ENCODE data around the gene ELOF1.
"Not testable (repeated sequence)": the region's sequence is repeated elsewhere in the genome, so short reads cannot be mapped to it uniquely, and the experiment has no call there.

Gene ELOF1

GRCh38 chr19:11566164-11566563 is 7.1 kb upstream of the ELOF1 start:
- FAIRE-seq = no peak

- FAIRE-seq = not testable (repeated sequence)
Measured at GRCh38 chr19:11565649-11565980, 6.6 kb upstream of the ELOF1 start.

GRCh38 chr19:11564082-11564807 is 5.2 kb upstream of the ELOF1 start:
- not testable (repeated sequence) for FAIRE-seq

GRCh38 chr19:11563532-11563931 is 4.5 kb upstream of the ELOF1 start:
- no peak for FAIRE-seq

DNA sequence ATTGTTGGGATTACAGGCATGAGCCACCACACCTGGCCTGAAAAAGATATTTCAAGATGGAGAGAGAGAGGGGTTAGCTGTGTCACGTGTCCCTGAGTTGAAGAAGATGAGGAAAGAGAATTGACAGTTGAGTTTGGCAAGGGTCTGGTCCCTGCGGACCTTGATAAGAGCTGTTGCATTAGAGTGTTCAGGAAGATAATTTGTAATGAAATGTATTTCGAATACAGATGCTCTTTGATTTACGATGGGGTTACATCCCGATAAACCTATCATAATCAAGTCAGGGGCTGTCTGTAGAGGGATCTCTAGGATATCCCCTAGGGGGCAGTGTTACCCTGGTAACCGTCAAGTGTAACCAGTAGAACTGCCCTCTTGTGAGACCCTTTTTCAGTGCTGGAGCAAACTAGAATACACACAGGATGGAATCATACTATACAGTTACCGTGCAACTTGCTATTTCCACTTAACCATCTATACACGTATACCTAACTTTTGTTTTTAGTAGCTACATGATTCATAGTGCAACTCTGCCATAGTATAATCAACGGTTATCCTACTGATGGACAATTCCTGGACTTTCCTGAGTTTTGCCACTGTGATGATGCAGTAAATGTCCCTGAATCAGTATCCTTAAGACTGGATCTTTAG is 1.5 kb upstream of the ELOF1 start:
- FAIRE-seq = no peak

GRCh38 chr19:11556634-11557420 is 2.2 kb downstream of the ELOF1 start:
- no peak for FAIRE-seq

- no peak for FAIRE-seq
Measured at GRCh38 chr19:11555246-11555645, 3.8 kb downstream of the ELOF1 start.

DNA sequence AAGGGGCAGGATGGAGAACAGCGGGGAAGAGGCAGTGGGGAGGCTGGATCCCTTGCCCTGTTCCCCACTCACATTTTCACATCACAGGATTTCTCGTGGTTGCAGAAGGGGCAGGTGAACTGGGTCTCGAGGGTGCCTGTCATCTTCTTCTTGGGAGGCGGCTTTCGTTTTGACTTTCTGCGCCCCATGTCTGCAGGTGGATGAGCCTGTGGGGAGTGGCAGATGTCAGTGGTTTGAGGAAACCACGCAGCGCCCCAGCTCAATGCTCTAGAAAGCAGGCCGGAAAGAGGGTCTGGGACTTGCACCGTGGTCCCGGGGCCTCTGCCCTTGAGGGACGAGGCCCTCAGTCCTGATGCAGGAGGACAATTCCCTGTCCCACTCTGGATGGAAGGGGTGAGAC is 4.9 kb downstream of the ELOF1 start:
- no peak for FAIRE-seq

DNA sequence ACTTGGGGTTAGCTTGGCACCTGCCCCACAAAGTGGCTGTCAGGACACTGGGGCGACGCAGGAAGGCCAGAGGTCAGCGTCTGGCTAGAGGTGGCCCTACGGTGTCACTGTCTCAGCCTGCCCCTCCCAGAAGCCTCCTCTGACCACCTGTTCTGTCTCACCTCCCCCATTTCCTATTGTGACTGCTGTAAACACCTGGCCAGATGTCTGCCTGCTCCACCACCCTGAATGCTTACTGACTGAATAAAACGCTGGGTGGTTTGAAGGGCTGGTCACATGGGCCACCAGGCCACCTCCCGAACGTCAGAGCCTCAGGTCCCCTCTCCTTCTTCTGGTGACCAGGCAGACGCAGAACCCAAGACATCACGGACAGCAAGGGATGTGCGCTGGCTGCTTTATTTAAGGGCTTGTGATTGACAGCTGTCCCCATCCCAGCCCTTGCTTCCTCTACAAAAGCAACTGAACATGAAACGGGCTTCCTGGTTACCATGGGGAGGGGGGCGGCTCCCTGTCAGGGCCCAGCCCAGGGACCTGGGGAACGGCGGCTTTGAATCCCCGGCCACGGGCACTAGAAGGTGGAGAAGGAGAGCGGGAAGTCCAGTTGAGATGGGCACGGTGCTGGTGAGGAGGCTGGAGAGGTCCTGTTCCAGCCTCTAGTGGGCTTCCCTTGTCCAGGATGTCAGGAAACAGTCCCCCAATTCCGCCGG is 6.2 kb downstream of the ELOF1 start:
- FAIRE-seq = no peak

DNA sequence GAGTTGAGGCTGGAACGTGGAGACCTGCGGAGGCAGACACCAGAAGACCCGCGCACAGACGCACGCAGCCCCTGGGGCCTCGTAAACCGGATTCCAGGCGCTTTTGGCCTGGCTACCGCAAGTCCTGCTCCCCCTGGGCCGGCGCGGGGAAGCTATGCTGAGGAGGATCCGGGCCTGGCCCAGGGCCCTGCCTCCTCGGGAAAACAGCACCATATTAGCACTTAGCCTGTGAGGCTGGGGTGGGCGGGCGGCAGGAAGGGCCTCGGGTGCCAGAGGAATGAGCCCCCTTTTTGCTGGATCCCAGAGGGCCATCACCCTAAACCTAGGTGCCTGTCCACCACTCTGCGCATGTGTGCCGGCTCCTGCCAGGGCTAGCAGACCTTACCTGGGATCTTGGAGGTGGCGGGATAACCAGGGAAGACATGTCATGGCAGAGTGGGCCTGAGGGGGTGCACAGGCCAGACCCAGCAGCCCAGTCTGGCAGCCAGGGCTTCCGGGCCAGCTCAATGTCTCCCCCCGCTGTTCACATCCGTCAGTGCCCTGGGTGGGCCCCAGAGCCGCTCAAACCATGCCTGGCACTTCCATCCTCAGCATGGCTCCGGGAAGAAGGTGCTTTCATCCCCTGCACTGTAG is 7.3 kb downstream of the ELOF1 start:
- no peak for FAIRE-seq

GRCh38 chr19:11550265-11550664 is 8.8 kb downstream of the ELOF1 start:
- FAIRE-seq = no peak

- FAIRE-seq = no peak
Measured at GRCh38 chr19:11549386-11549953, 9.6 kb downstream of the ELOF1 start.

GRCh38 chr19:11547929-11548700 is 10.9 kb downstream of the ELOF1 start:
- no peak for FAIRE-seq

DNA sequence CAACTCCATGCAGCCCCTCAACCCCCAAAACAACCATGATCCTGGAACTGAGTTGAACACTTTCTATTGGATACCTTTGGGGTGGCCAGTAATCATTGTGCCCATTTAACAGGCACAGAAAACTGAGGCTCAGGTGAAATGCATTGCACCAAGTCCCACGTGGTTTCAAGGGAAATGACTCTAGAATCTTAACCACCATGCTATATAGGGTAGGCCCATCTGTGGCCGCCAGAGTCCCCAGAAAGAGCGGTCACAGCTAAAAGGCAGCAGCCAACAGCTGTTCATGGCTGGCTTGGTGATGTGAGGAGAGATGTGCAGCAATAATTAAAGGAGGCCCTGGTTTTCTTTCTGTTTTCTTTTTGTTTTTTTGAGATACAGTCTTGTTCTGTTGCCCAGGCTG is 17.8 kb downstream of the ELOF1 start:
- no peak for FAIRE-seq

DNA sequence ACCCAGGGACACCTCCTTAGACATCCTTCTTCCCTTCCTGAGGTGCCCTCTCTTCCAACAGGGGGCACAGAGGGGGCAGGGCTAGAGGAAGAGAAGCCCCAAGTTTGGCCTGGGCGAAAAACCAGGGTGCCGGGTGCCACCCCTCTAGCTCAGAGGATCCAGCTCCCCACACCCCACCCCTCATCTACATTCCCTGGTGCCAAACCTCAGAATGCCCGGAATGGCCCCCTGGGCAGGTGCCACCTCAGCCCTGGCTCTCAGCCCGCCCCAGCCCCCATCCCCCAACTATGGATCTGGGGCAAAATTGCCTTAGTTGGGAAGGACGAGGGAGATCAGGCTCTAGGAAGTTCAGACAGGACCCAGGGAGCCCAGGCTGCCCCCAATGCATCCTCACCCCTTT is 18.4 kb downstream of the ELOF1 start:
- no peak for FAIRE-seq

- no peak for FAIRE-seq
Measured at GRCh38 chr19:11539495-11540365, 19.3 kb downstream of the ELOF1 start.

DNA sequence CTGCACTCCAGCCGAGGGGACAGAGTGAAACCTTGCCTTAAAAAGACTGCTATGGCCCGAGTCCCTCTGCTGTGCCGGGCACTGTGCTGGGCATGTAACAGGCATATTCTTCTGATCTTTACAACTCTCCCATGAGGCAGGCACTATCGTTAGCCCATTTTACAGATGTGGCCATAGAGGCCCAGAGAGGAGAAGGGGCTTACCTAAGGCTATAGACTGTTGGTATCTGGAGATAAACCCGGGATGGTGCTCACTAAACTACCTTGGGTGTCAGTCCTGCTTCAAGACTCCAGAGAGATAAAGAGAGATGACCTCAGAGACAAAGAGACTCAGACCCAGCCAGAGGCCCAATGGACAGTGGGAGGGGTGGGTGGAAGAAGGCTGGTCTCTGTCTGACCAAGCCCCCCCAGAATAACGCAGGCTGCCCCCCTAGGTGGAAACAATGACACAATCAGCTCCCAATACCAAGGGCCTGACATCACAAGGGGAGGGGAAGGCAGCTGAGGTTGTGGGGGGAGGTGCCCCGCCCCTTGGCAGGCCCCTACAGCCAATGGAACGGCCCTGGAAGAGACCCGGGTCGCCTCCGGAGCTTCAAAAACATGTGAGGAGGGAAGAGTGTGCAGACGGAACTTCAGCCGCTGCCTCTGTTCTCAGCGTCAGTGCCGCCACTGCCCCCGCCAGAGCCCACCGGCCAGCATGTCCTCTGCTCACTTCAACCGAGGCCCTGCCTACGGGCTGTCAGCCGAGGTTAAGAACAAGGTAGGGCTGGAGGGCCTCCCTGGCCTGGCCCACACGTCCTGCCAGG is 20.6 kb downstream of the ELOF1 start, which contains the start of gene CNN1:
Gene CNN1, plus strand, starts transcription at position 620 of the 805 bp plus-strand sequence. Its CDS starts 77 bp downstream, at position 697.
- FAIRE-seq = no peak

DNA sequence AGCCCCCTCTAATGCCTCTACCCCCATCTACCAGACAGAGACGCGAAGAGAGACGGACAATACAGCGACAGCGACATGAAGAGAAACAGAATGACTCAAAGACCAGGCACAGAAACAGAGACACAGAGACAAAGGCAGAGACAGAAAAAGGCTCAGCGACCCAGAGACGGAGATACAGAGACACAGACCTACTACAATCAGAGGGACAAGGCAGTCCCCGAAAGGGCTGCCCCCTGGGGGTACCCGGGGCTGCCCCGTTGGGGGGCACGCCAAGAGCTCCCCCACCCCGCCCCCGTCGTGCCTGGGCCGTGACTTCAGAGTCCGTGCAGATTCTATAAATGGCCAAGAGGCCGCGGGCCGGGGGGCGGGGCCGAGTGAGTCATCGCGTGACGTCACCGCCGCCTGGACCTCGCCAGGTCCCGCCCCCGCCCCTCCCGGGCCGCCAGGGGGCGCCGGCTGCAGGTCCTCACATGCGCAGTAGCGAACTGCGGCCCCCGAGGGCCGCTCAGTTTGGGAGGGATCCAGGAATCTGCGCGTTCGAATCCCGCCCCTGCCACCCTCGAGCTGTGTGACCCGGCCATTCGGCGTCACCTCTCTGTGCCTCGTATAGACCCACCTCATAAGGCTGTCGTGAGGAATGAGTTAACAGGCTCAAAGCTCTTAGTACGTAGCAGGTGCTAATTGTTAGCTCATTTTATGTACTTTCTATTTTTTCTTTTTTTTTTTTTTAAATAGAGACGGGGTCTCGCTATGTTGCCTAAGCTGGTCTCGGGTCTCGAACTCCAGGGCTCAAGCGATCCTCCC is 23.0 kb downstream of the ELOF1 start:
- FAIRE-seq = no peak

- FAIRE-seq = no peak
Measured at GRCh38 chr19:11534948-11535347, 24.1 kb downstream of the ELOF1 start.

Data from TTC549 (cell line).